RPMI7951 (cell line): ENCODE data around the gene TSSK6. TPM values are rescaled to one million over a fixed set of nuclear protein-coding genes. Genes with fewer than 3 reads are reported as not detected.

ENCODE experiments used
- DNase-seq: peaks from one replicate; pipeline ENCODE4 v3.0.0-alpha.2; 2012; ENCODE audit warnings: low read depth
- total RNA-seq: library from RNA; depleted of rRNA; stranded (reverse); fragments of >200 nt; shearing (Covaris generic); gene quantifications from 2 replicates; pipeline ENCODE4 v1.2.3, GENCODE V29; 2014; rRNA removed

Gene TSSK6
- total RNA-seq, 1 experiment from 2014 or later = 0.96 TPM

- DNase-seq = no peak
Measured at GRCh38 chr19:19464339-19465098, 50.8 kb downstream of the TSSK6 start.

Other genes starting within 250 kb of the TSSK6 start
- 0.29 TPM in 1 of 2 replicates, not detected in the other for gene TM6SF2, start 242.2 kb downstream of the TSSK6 start, total RNA-seq
- gene SUGP1, start 195.0 kb downstream of the TSSK6 start, total RNA-seq = 11.7 and 29.3 TPM in 2 replicates
- 15.6 and 22.6 TPM in 2 replicates for gene MAU2, start 194.7 kb downstream of the TSSK6 start, total RNA-seq
- gene GATAD2A, start 109.9 kb downstream of the TSSK6 start, total RNA-seq = 21.9 and 23.9 TPM in 2 replicates
- 282 and 300 TPM in 2 replicates for gene NDUFA13, start 677 bp upstream of the TSSK6 start, total RNA-seq
- gene YJEFN3, start 13.4 kb upstream of the TSSK6 start, total RNA-seq = 0.12 TPM in 1 of 2 replicates, not detected in the other
- gene CILP2, start 22.7 kb upstream of the TSSK6 start, total RNA-seq = under 0.01 and 0.20 TPM in 2 replicates
- gene PBX4, start 103.1 kb upstream of the TSSK6 start, total RNA-seq = 2.1 and 3.0 TPM in 2 replicates
- 0.72 and 1.4 TPM in 2 replicates for gene LPAR2, start 112.7 kb upstream of the TSSK6 start, total RNA-seq
- gene GMIP, start 128.1 kb upstream of the TSSK6 start, total RNA-seq = 2.3 and 3.3 TPM in 2 replicates
- gene ATP13A1, start 148.1 kb upstream of the TSSK6 start, total RNA-seq = 21.3 and 34.7 TPM in 2 replicates
- gene ZNF101, start 153.3 kb upstream of the TSSK6 start, total RNA-seq = 5.2 and 9.3 TPM in 2 replicates
- gene ZNF14, start 217.6 kb upstream of the TSSK6 start, total RNA-seq = 4.9 and 5.4 TPM in 2 replicates